GM18505 (cell line): Measurements from ENCODE around the gene DLEC1.

Experiments
- ATAC-seq: cut with Tn5 transposase; IDR thresholded peaks from one replicate; pipeline ENCODE4 v1.9.1; 2021; ENCODE audit not compliant: unreplicated experiment
- POLR2A ChIP-seq: IDR thresholded peaks from 4 replicates; pipeline ENCODE4 v1.6.1; 2011; ENCODE audit warnings: borderline replicate concordance; ENCODE audit not compliant: insufficient read depth, insufficient read length; ENCODE audit errors: extremely low read depth

The DLEC1 gene

GRCh38 chr3:38099518-38099917 is 60.5 kb downstream of the DLEC1 start:
- ATAC-seq: no peak
- TF ChIP-seq POLR2A: no peak

- no peak for ATAC-seq
- no peak for TF ChIP-seq POLR2A
These were observed 61.5 kb downstream of the DLEC1 start for GRCh38 chr3:38100498-38100897.

GRCh38 chr3:38101811-38102443 is 62.9 kb downstream of the DLEC1 start:
- TF ChIP-seq POLR2A: no peak
- ATAC-seq: no peak

GRCh38 chr3:38102444-38102814 is 63.4 kb downstream of the DLEC1 start:
- TF ChIP-seq POLR2A: no peak
- no peak for ATAC-seq

GRCh38 chr3:38105525-38105924 is 66.5 kb downstream of the DLEC1 start:
- no peak for ATAC-seq
- TF ChIP-seq POLR2A: no peak

GRCh38 chr3:38107911-38108648 is 69.1 kb downstream of the DLEC1 start:
- ATAC-seq: no peak

GRCh38 chr3:38108649-38109579 is 69.9 kb downstream of the DLEC1 start:
- TF ChIP-seq POLR2A: no peak
- ATAC-seq: no peak

More at GRCh38 chr3:38107911-38108648, 69.1 kb downstream of the DLEC1 start:
- no peak for TF ChIP-seq POLR2A

GRCh38 chr3:38109580-38110313 is 70.7 kb downstream of the DLEC1 start:
- TF ChIP-seq POLR2A: no peak
- no peak for ATAC-seq

GRCh38 chr3:38110314-38111050 is 71.5 kb downstream of the DLEC1 start:
- ATAC-seq: no peak
- TF ChIP-seq POLR2A: no peak

GRCh38 chr3:38111201-38111600 is 72.2 kb downstream of the DLEC1 start:
- no peak for TF ChIP-seq POLR2A
- ATAC-seq: no peak

- ATAC-seq: no peak
- no peak for TF ChIP-seq POLR2A
These were observed 72.8 kb downstream of the DLEC1 start for GRCh38 chr3:38111696-38112377.

GRCh38 chr3:38112378-38112761 is 73.4 kb downstream of the DLEC1 start:
- ATAC-seq: no peak
- TF ChIP-seq POLR2A: no peak
